Natural killer cell treated with Interleukin-12 subunit alpha and Interleukin-12 subunit beta and Interleukin-15 and Interleukin-18, amount 100 ng/mL, for 72 hours (primary cell): ENCODE measurements around the gene NFIA. TPM values are rescaled to one million over a fixed set of nuclear protein-coding genes. Genes with fewer than 3 reads are reported as not detected.

ENCODE experiments used
- ATAC-seq, 2 donors: fragments of 150-1000 bp; cut with Tn5 transposase in 1 of 2; sonication (Bioruptor Pico), chemical (Tn5 transposase) in 1 of 2; 2 replicates each; pipeline ENCODE4 v1.10.0; 2021
- DNase-seq: peaks from one replicate; pipeline ENCODE4 v3.0.0; 2022; ENCODE audit warnings: low spot score
- H3K27ac Mint-ChIP-seq, 2 donors: 1 replicate in 1 of 2; 2 replicates in 1 of 2; pipeline ENCODE4 v1.8.0; 2022; ENCODE audit warnings: mixed read lengths in 2 of 2, mild to moderate bottlenecking in 1 of 2, moderate library complexity in 1 of 2
- H3K27me3 Mint-ChIP-seq, 2 donors: 1 replicate in 1 of 2; 2 replicates in 1 of 2; pipeline ENCODE4 v1.8.0; 2022; ENCODE audit warnings: mixed read lengths in 2 of 2
- H3K36me3 Mint-ChIP-seq: one replicate; pipeline ENCODE4 v1.8.0; 2022; ENCODE audit warnings: mixed read lengths
- H3K4me1 Mint-ChIP-seq, 2 donors: 1 replicate in 1 of 2; 2 replicates in 1 of 2; pipeline ENCODE4 v1.8.0; 2022; ENCODE audit warnings: low read depth in 2 of 2, mixed read lengths in 2 of 2, mild to moderate bottlenecking in 1 of 2
- H3K4me3 Mint-ChIP-seq: one replicate; pipeline ENCODE4 v1.8.0; 2022; ENCODE audit warnings: mixed read lengths
- H3K9me3 Mint-ChIP-seq: 2 replicates; pipeline ENCODE4 v1.8.0; 2022; ENCODE audit warnings: mixed read lengths
- total RNA-seq, 2 donors: library from RNA; stranded (reverse); gene quantifications; one replicate each; pipeline ENCODE4 v1.2.3, GENCODE V29; 2022

The NFIA gene
- total RNA-seq, 2 donors from 2014 or later = 0.14 to 7.3 TPM

- Mint-ChIP-seq H3K27ac (no peak overlapping the region), H3K9me3 (no peaks in the 10 kb centered on the region), H3K4me3 (no peak overlapping the region), H3K4me1 (no peaks in the 10 kb centered on the region), H3K36me3 (no peaks in the 10 kb centered on the region), H3K27me3 (peaks cover 7 to 9% of the 10 kb centered on the region in 2 donors)
- DNase-seq = no peak
- no peak for ATAC-seq
These were observed 292.9 kb downstream of the NFIA start for GRCh38 chr1:61375082-61375880.

DNA sequence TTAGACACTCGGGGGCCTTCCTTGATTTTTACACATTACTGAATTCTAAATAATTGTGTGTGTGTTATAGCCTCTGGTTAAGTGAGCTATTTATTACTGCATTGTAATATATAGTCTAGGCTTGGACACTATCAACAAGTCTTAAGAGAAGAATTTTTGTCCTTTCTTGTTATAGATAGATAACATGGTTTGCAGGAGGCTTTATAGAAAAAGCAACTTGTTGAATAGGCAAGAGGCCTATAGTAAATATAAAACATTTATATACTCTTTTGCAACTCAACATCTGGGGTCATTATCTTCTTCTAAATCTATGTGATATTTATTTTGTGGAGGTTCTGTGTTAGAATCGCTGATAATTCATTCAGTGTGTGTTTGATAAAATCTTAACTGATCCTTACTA lies 293.8 kb downstream of the NFIA start:
- Mint-ChIP-seq H3K27ac (no peak overlapping the region), H3K4me1 (no peaks in the 10 kb centered on the region), H3K36me3 (no peaks in the 10 kb centered on the region), H3K27me3 (peaks cover 7 to 9% of the 10 kb centered on the region in 2 donors), H3K9me3 (no peaks in the 10 kb centered on the region), H3K4me3 (no peak overlapping the region)
- DNase-seq (no peak), ATAC-seq (no peak)

GRCh38 chr1:61377242-61377958 lies 295.0 kb downstream of the NFIA start:
- Mint-ChIP-seq H3K27ac (no peak overlapping the region), H3K9me3 (no peaks in the 10 kb centered on the region), H3K36me3 (no peaks in the 10 kb centered on the region), H3K27me3 (peaks cover 7 to 9% of the 10 kb centered on the region in 2 donors), H3K4me1 (no peaks in the 10 kb centered on the region), H3K4me3 (no peak overlapping the region)
- DNase-seq = no peak
- no peak for ATAC-seq

DNA sequence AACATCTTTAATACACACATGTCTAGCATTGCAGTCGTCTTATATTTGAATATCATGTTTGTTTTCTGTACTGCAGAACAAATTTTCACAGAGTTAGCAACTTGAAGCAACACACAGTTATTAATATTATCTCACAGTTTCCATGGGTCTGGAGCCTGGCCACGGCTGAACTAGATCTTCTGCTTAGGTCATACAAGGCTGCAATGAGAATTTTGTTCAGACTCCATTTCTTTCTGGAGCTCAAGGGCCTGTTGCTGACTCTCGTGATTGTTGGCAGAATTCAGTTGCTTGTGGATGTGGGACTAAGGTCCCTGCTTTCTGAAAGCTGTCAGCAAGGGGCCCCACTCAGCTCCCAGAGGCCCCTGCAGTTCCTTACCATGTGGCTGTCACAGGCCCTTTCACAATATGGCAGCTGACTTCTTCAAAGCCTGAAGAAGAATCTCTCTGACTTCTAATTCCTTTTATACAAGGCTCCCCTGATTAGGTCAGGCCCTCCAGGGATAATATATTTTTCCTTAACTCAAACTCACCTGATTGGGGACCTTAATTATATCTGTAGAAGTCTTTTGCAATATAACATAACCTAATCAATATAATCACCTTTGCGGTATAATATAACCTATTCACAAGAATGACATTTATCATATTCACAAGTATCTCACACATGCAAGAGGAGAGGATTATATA lies 296.3 kb downstream of the NFIA start:
- ATAC-seq (no peak), DNase-seq (no peak)
- Mint-ChIP-seq H3K9me3 (no peaks in the 10 kb centered on the region), H3K36me3 (no peaks in the 10 kb centered on the region), H3K27ac (no peak overlapping the region), H3K27me3 (peaks cover 7 to 12% of the 10 kb centered on the region in 2 donors), H3K4me3 (no peak overlapping the region), H3K4me1 (no peaks in the 10 kb centered on the region)

GRCh38 chr1:61379693-61380092 lies 297.3 kb downstream of the NFIA start:
- H3K36me3 Mint-ChIP-seq = no peaks in the 10 kb centered on the region
- no peak overlapping the region for H3K27ac Mint-ChIP-seq
- no peak overlapping the region for H3K4me3 Mint-ChIP-seq
- H3K9me3 Mint-ChIP-seq = no peaks in the 10 kb centered on the region
- DNase-seq (no peak), ATAC-seq (no peak)
- peaks cover 7 to 10% of the 10 kb centered on the region in 2 donors for H3K27me3 Mint-ChIP-seq
- no peaks in the 10 kb centered on the region for H3K4me1 Mint-ChIP-seq

DNA sequence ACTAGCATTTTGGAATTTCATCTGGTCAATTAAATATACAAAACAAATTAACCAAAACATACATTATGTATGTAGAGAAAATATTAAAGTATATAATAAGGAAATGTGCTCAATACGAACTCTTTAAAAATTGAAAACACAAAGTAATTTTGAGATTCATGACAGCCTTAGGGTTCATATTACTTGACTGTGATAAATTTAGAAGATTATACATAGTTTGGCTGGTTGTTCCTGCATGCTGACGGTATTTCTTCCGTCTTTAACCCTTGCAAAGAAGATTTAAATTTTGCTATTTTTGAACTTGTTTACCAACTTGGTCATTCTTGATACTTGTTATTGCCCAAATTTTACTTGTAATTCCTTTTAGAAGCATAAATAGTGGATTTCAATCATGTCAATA lies 298.2 kb downstream of the NFIA start:
- no peaks in the 10 kb centered on the region for H3K4me1 Mint-ChIP-seq

GRCh38 chr1:61386323-61386722 lies 304.0 kb downstream of the NFIA start:
- Mint-ChIP-seq H3K36me3 (no peaks in the 10 kb centered on the region), H3K4me3 (no peak overlapping the region), H3K4me1 (peaks cover 7 to 20% of the 10 kb centered on the region in 2 donors), H3K27me3 (peaks cover 0 to 3% of the 10 kb centered on the region in 2 donors), H3K27ac (no peak overlapping the region), H3K9me3 (no peaks in the 10 kb centered on the region)
- ATAC-seq = no peak
- no peak for DNase-seq

More for the DNA sequence above, 298.2 kb downstream of the NFIA start:
- Mint-ChIP-seq H3K9me3 (no peaks in the 10 kb centered on the region), H3K4me3 (no peak overlapping the region), H3K27ac (no peak overlapping the region), H3K36me3 (no peaks in the 10 kb centered on the region), H3K27me3 (peaks cover 5 to 6% of the 10 kb centered on the region in 2 donors)
- ATAC-seq (no peak), DNase-seq (no peak)

DNA sequence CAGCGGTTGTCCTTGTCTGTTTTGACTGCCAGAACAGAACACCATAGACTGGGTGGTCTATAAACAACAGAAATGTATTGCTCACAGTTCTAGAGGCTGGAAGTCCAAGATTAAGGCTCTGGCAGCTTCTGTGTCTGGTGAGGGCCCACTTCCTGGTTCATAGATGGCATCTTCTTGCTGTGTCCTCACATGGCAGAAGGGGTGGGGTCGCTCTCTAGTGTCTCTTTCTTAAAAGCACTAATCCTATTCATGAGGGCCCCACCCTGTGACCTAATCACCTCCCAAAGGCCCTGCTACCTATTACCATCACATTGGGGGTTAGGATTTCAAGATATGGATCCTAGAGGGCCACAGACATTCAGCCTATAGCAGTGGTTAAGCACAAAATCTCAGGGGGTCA lies 304.4 kb downstream of the NFIA start:
- Mint-ChIP-seq H3K27ac (no peak overlapping the region), H3K4me3 (no peak overlapping the region)

GRCh38 chr1:61387829-61388228 lies 305.5 kb downstream of the NFIA start:
- Mint-ChIP-seq H3K27ac (no peak overlapping the region), H3K9me3 (no peaks in the 10 kb centered on the region), H3K27me3 (peaks cover 0 to 3% of the 10 kb centered on the region in 2 donors), H3K36me3 (no peaks in the 10 kb centered on the region), H3K4me1 (peaks cover 7 to 20% of the 10 kb centered on the region in 2 donors), H3K4me3 (peak overlapping the region; percentile 34)
- no peak for DNase-seq
- ATAC-seq = peak in 1 of 2 donors; percentile 56

More for the DNA sequence above, 304.4 kb downstream of the NFIA start:
- Mint-ChIP-seq H3K27me3 (peaks cover 0 to 3% of the 10 kb centered on the region in 2 donors), H3K9me3 (no peaks in the 10 kb centered on the region), H3K4me1 (peaks cover 7 to 20% of the 10 kb centered on the region in 2 donors), H3K36me3 (no peaks in the 10 kb centered on the region)
- ATAC-seq (no peak), DNase-seq (no peak)

DNA sequence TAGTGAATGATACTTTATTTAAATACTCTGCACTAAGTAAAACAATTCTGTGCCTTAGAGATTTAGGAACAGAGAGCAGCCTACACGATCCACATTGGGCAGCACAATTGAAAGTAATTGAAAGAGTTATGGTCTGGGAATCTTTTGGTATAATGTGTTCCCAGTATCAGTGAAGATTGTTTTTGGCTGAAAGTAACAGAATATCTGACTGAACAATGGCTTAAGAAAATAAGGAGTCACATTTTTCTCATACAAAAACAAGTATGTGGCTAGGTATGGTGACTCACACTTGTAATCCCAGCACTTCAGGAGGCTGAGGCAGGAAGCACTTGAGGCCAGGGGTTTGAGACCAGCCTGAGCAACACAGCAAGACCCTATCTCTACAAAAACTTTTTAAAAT lies 306.2 kb downstream of the NFIA start:
- Mint-ChIP-seq H3K27me3 (no peaks in the 10 kb centered on the region), H3K4me3 (no peak overlapping the region), H3K9me3 (no peaks in the 10 kb centered on the region), H3K4me1 (peaks cover 7 to 20% of the 10 kb centered on the region in 2 donors), H3K36me3 (no peaks in the 10 kb centered on the region), H3K27ac (no peak overlapping the region)
- ATAC-seq (no peak), DNase-seq (no peak)

DNA sequence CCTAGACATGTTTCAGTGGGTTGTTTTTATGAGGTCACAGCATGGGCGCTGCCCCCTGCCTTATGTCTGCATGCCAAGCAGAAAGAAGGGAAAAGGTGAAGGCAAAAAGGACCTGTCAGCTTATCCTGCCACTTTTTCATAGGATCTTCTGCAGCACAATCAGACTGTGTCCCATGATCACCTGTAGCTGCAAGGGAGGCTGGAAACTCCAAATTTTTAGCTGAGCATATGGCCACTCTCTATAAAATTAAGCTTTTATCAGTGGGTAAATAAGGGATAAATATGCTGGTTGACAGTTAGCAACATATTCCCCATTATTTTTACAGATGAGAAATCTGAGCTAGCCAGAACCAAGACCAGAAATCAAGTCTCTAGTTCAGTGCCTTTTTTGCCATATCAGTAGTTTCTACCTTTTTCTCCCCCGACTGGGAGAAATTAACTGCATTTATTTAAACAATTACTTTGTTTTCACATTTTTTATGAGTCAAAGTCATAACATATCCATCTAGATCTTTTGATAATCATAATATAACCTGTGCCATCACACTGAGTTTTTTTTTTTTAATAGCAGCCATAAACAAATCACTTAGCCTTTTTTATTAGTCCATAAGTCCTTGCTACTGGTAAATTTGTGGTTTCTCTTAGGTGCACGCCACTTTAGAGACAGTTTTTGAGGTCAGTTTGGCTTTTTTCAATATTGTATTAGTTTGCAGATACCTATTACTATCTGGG lies 307.0 kb downstream of the NFIA start:
- no peaks in the 10 kb centered on the region for H3K27me3 Mint-ChIP-seq
- H3K4me3 Mint-ChIP-seq = no peak overlapping the region
- DNase-seq = no peak
- H3K4me1 Mint-ChIP-seq = peaks cover 7 to 20% of the 10 kb centered on the region in 2 donors
- no peaks in the 10 kb centered on the region for H3K9me3 Mint-ChIP-seq
- no peak for ATAC-seq
- no peak overlapping the region for H3K27ac Mint-ChIP-seq
- no peaks in the 10 kb centered on the region for H3K36me3 Mint-ChIP-seq

GRCh38 chr1:61389926-61390845 lies 307.8 kb downstream of the NFIA start:
- H3K9me3 Mint-ChIP-seq = no peaks in the 10 kb centered on the region
- H3K36me3 Mint-ChIP-seq = no peaks in the 10 kb centered on the region
- no peak overlapping the region for H3K27ac Mint-ChIP-seq
- H3K4me3 Mint-ChIP-seq = no peak overlapping the region
- DNase-seq (no peak), ATAC-seq (no peak)
- no peaks in the 10 kb centered on the region for H3K27me3 Mint-ChIP-seq
- peaks cover 7 to 20% of the 10 kb centered on the region in 2 donors for H3K4me1 Mint-ChIP-seq
